Hepatocyte (in vitro differentiated cells): ENCODE data around the gene CDO1. TPM values are rescaled to one million over a fixed set of nuclear protein-coding genes. Genes with fewer than 3 reads are reported as not detected.

Experiments
- DNase-seq: peaks from one replicate; pipeline ENCODE4 v3.0.0-alpha.2; 2016; ENCODE audit warnings: low spot score
- H2AFZ ChIP-seq: fragments of 200-600 bp; sonication (generic); 2 replicates; pipeline ENCODE4 v1.6.0; 2016; ENCODE audit warnings: antibody characterized with exemption, mild to moderate bottlenecking
- H3K27ac ChIP-seq: fragments of 200-600 bp; sonication (generic); 2 replicates; pipeline ENCODE4 v1.5.1; 2016; ENCODE audit warnings: mild to moderate bottlenecking
- H3K27me3 ChIP-seq: fragments of 200-600 bp; sonication (generic); 2 replicates; pipeline ENCODE4 v1.6.1; 2016
- H3K36me3 ChIP-seq: fragments of 200-600 bp; sonication (generic); replicated peaks from 2 replicates; pipeline ENCODE4 v1.5.1; 2016; ENCODE audit warnings: low read depth; ENCODE audit not compliant: insufficient read depth
- H3K4me1 ChIP-seq: fragments of 200-600 bp; sonication (generic); 2 replicates; pipeline ENCODE4 v1.5.1; 2016; ENCODE audit warnings: mild to moderate bottlenecking, moderate library complexity; ENCODE audit not compliant: insufficient read depth
- H3K4me2 ChIP-seq: fragments of 200-600 bp; sonication (generic); 2 replicates; pipeline ENCODE4 v1.6.0; 2016
- H3K4me3 ChIP-seq: fragments of 200-600 bp; sonication (generic); 2 replicates; pipeline ENCODE4 v1.5.1; 2016; ENCODE audit warnings: mild to moderate bottlenecking
- H3K79me2 ChIP-seq: fragments of 200-600 bp; sonication (generic); 2 replicates; pipeline ENCODE4 v1.6.0; 2017; ENCODE audit warnings: mild to moderate bottlenecking
- H3K9me2 ChIP-seq: fragments of 200-600 bp; sonication (generic); replicated peaks from 2 replicates; pipeline ENCODE4 v1.6.0; 2017; ENCODE audit warnings: mild to moderate bottlenecking; ENCODE audit not compliant: insufficient read depth
- H3K9me3 ChIP-seq: fragments of 200-600 bp; sonication (generic); 2 replicates; pipeline ENCODE4 v1.5.1; 2016; ENCODE audit warnings: low read depth, mild to moderate bottlenecking
- H4K20me1 ChIP-seq: fragments of 200-600 bp; sonication (generic); 2 replicates; pipeline ENCODE4 v1.6.0; 2016; ENCODE audit warnings: mild to moderate bottlenecking; ENCODE audit not compliant: insufficient read depth, poor library complexity, severe bottlenecking
- EZH2 ChIP-seq: fragments of 200-600 bp; sonication (generic); IDR thresholded peaks from 2 replicates; pipeline ENCODE4 v1.6.1; 2016; ENCODE audit warnings: antibody characterized with exemption, mild to moderate bottlenecking, borderline replicate concordance
- EZH2phosphoT487 ChIP-seq: fragments of 200-600 bp; sonication (generic); IDR thresholded peaks from one replicate; pipeline ENCODE4 v1.6.1; 2018; ENCODE audit warnings: antibody characterized with exemption, mild to moderate bottlenecking, low read depth, moderate library complexity; ENCODE audit not compliant: unreplicated experiment, severe bottlenecking
- WGBS: methylation state at CpG from one replicate; pipeline ENCODE4 v1.1.6; 2016; ENCODE audit warnings: low lambda C conversion rate; ENCODE audit errors: missing lambda C conversion rate; 5-methylcytosine and 5-hydroxymethylcytosine counted together
- polyA plus RNA-seq: library from polyadenylated mRNA; unstranded; fragments of >200 nt; fragmentation: Nextera tagmentation; extraction: Ambion mirVana; gene quantifications from 2 replicates; pipeline ENCODE4 v1.2.1, GENCODE V29; 2016
- total RNA-seq: library from RNA; depleted of rRNA; stranded (reverse); fragments of >200 nt; gene quantifications from 2 replicates; pipeline ENCODE4 v1.2.3, GENCODE V29; 2014
- TF ChIP-seq, protein P1 (sequence below): fragments of 200-600 bp; sonication (generic); IDR thresholded peaks from 2 replicates; pipeline ENCODE4 v1.5.1; 2016; ENCODE audit warnings: antibody characterized with exemption, mild to moderate bottlenecking; ENCODE audit not compliant: poor library complexity

CDO1 gene
- total and polyA plus RNA-seq, 2 experiments from 2014 or later, result 17.5 to 29.8 TPM

DNA sequence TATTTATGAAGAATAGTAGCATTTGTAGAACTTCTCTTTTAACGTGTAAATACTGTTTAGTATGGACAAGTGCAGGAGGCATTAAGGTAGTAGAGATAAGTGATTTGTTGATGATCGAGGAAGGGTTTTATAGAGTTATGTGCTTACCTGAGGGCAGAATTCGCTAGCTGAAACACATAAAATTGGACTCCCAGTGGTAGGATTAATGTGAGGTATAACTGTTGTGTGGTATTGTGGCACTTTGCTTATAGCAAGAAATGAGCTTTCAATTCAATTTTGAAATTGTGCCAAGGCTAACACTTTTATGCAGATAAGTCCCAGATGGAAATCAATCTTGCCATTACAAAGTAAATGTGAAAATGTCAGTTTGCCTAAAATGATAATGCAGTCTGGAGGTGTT, 26.5 kb upstream of the CDO1 start:
- Histone ChIP-seq H3K27me3 (no peaks in the 10 kb centered on the region), H3K9me2 (no peaks in the 10 kb centered on the region), H4K20me1 (peaks cover 62% of the 10 kb centered on the region), H3K27ac (peak overlapping the region; percentile 94), H3K4me1 (peaks cover 26% of the 10 kb centered on the region), H3K4me2 (peak overlapping the region; percentile 91), H2AFZ (peak overlapping the region; percentile 64), H3K79me2 (peaks cover 89% of the 10 kb centered on the region), H3K9me3 (no peaks in the 10 kb centered on the region), H3K36me3 (no peaks in the 10 kb centered on the region), H3K4me3 (peak overlapping the region; percentile 72)
- DNase-seq, result no peak
- WGBS, result 10% methylated on average over 3 of the region's 3 CpGs
- TF ChIP-seq EZH2, result no peak
- TF ChIP-seq, protein P1, sequence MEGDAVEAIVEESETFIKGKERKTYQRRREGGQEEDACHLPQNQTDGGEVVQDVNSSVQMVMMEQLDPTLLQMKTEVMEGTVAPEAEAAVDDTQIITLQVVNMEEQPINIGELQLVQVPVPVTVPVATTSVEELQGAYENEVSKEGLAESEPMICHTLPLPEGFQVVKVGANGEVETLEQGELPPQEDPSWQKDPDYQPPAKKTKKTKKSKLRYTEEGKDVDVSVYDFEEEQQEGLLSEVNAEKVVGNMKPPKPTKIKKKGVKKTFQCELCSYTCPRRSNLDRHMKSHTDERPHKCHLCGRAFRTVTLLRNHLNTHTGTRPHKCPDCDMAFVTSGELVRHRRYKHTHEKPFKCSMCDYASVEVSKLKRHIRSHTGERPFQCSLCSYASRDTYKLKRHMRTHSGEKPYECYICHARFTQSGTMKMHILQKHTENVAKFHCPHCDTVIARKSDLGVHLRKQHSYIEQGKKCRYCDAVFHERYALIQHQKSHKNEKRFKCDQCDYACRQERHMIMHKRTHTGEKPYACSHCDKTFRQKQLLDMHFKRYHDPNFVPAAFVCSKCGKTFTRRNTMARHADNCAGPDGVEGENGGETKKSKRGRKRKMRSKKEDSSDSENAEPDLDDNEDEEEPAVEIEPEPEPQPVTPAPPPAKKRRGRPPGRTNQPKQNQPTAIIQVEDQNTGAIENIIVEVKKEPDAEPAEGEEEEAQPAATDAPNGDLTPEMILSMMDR, result no peak
- no peak for TF ChIP-seq EZH2phosphoT487

DNA sequence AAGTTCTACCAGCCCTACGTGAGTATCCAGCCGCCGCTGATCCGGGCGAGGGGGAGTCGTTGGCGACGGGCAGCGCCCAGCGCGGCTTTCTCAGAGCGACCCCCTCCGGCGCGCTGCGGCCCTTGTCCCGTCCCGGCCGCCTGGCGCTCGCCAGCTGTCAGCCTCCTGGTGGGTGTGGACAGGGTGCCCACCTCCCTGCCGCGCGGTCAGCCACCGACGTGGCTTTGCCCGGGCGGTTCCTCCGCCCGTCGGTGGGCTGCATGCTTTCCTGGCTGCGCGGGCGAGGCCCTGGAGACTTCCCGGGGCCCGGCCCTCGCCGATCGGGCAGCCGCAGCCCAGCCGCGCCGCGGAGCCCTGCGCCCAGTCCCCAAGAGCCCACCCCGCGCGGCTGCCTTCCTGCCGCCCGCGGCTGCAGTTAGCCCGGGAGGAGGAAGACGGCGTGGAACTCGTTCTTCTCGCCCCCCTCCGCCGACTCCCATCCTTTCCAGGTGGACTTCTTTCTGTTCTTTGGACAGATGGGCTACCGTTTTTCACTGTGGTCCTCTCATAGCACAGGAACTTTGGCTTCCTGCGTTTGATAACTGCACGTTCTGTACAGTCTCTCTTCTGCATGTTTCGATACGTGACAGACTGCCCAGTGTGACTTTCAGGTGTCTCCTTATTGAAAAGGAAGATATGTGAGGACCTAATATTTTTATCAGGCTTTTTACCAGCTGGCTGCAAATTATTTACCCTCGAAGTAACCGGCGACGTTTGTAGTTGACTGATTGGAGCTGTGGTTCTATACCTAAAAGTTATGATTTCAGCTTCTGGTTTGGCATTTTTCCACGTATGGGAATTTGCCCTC, 25.9 kb upstream of the CDO1 start:
- TF ChIP-seq, protein P1, result peak; percentile 35
- TF ChIP-seq EZH2phosphoT487 (no peak), EZH2 (no peak)
- 1% methylated on average over 58 of the region's 68 CpGs for WGBS
- H3K27ac ChIP-seq, result peak overlapping the region; percentile 94
- peaks cover 26% of the 10 kb centered on the region for H3K4me1 ChIP-seq
- peaks cover 62% of the 10 kb centered on the region for H4K20me1 ChIP-seq
- peak overlapping the region; percentile 91 for H3K4me2 ChIP-seq
- no peaks in the 10 kb centered on the region for H3K9me2 ChIP-seq
- peak overlapping the region; percentile 64 for H2AFZ ChIP-seq
- H3K27me3 ChIP-seq, result no peaks in the 10 kb centered on the region
- H3K4me3 ChIP-seq, result peak overlapping the region; percentile 72
- H3K36me3 ChIP-seq, result no peaks in the 10 kb centered on the region
- H3K9me3 ChIP-seq, result no peaks in the 10 kb centered on the region
- peak; percentile 88 for DNase-seq
- H3K79me2 ChIP-seq, result peaks cover 89% of the 10 kb centered on the region

DNA sequence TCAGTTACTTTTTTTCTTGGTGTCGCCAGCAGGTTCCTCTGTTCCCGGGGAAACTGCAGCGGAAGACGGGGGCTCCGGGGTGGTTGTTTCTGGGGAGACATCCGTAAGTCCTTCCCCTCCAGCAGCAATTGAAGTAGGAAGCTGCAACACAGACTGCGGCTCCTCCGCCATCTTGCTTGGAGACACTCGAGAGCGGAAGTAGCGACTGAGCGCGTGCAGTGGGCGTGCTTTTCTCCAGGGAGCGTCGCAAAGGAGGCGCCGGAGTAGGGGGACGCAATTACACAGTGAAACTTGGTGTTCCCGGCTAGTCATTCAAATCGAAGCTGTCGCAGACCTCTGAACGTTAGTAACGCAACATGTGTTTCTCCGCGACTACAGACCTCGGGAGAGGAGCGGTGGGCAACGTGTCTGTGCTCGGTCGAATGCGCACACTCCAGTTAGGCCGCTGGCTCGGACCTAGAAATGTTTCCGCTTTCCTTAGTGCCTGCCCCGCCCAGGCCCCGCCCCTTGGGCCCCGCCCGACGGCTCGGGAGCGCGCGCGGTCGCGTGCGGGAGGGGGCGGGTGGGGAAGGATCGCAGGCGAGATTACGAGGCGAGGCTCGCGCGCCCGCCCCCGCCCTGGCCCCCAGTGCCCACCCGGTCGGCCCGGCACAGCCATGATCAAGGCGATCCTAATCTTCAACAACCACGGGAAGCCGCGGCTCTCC, 25.1 kb upstream of the CDO1 start, which contains the start of the genes AP3S1 and ATG12:
AP3S1 (plus strand) TSS at position 554 of the 707 bp plus-strand sequence; CDS start at position 657, 103 bp downstream.
ATG12 (minus strand) TSS at position 184 of the 707 bp plus-strand sequence; CDS start at position 171, 13 bp downstream.
- Histone ChIP-seq H3K27me3 (no peaks in the 10 kb centered on the region), H3K27ac (peak within 1 kb of the TSS; percentile 94), H3K9me2 (no peaks in the 10 kb centered on the region), H3K4me3 (peak within 1 kb of the TSS; percentile 72), H3K79me2 (peaks cover 88% of the 10 kb centered on the region), H3K9me3 (no peaks in the 10 kb centered on the region), H3K36me3 (no peaks in the 10 kb centered on the region), H3K4me1 (peaks cover 26% of the 10 kb centered on the region), H2AFZ (peak within 1 kb of the TSS; percentile 67), H4K20me1 (peaks cover 59% of the 10 kb centered on the region), H3K4me2 (peak within 1 kb of the TSS; percentile 91)
- TF ChIP-seq EZH2phosphoT487, result no peak
- TF ChIP-seq, protein P1, result no peak
- peak; percentile 95 for DNase-seq
- WGBS, result under 1% methylated on average over 32 of the region's 65 CpGs
